Esophagus squamous epithelium (tissue), 4 donors: ENCODE data around the gene FA2H.

Experiments used
- POLR2A ChIP-seq, 4 donors: fragments of 450-650 bp; IDR thresholded peaks; one replicate each; pipeline ENCODE4 v1.6.1; 2017; ENCODE audit warnings: antibody characterized with exemption in 4 of 4, mild to moderate bottlenecking in 4 of 4, moderate library complexity in 3 of 4
- TF ChIP-seq, protein P1 (sequence below), 6 experiments: fragments of 450-650 bp in 4 of 6; fragments of 200-600 bp in 2 of 6; sonication (generic) in 2 of 6; IDR thresholded peaks; one replicate each; pipeline ENCODE4 v1.5.1; 2016 to 2019; ENCODE audit warnings: antibody characterized with exemption in 6 of 6, mild to moderate bottlenecking in 4 of 6, moderate library complexity in 4 of 6

DNA sequence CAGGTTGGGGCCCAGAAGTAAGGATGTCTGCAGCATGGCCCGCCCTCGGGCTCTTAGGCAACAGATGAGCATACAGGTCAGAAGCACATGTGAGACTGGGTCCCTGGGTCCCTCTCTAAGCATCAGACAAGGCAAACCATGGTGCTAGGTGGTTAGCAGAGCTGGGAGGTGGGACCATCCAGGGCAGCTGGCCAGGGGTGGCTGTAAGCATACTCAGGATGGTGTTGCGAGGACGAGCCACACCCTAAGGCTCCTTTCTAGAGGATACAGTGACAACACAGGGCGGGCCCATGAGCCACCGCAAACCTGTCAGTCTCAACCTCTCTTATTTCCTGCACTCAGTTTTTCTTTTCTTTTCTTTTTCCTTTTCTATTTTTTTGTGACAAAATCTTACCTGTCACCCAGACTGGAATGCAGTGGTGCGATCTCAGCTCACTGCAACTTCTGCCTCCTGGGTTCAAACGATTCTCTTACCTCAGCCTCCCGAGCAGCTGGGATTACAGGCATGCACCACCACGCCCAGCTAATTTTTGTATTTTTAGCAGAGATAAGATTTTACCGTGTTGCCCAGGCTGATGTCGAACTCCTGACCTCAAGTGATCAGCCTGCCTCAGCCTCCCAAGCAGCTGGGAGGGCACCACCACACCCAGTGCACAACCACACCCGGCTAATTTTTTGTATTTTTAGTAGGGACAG, 3.6 kb downstream of the FA2H start:
- TF ChIP-seq, protein P1, sequence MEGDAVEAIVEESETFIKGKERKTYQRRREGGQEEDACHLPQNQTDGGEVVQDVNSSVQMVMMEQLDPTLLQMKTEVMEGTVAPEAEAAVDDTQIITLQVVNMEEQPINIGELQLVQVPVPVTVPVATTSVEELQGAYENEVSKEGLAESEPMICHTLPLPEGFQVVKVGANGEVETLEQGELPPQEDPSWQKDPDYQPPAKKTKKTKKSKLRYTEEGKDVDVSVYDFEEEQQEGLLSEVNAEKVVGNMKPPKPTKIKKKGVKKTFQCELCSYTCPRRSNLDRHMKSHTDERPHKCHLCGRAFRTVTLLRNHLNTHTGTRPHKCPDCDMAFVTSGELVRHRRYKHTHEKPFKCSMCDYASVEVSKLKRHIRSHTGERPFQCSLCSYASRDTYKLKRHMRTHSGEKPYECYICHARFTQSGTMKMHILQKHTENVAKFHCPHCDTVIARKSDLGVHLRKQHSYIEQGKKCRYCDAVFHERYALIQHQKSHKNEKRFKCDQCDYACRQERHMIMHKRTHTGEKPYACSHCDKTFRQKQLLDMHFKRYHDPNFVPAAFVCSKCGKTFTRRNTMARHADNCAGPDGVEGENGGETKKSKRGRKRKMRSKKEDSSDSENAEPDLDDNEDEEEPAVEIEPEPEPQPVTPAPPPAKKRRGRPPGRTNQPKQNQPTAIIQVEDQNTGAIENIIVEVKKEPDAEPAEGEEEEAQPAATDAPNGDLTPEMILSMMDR (IDR thresholded peaks at IDR 0.05) = no peak
- no peak for TF ChIP-seq POLR2A (IDR thresholded peaks at IDR 0.05)
